PC-9 (cell line): ENCODE results near the gene CCDC170. TPM values are rescaled to one million over a fixed set of nuclear protein-coding genes. Genes with fewer than 3 reads are reported as not detected.

Source experiments
- Bru-seq: library from RNA; stranded (reverse); fragments of 400-500 nt; gene quantifications from one replicate; lab custom pipeline; 2021; lab: Mats Ljungman, UMichigan
- BruChase-seq, 2 experiments: library from RNA; stranded (reverse); fragments of 400-500 nt; gene quantifications; one replicate each; lab custom pipeline; 2021; lab: Mats Ljungman, UMichigan
- BruUV-seq: library from RNA; stranded (reverse); fragments of 400-500 nt; replicated peaks from 2 replicates; lab custom pipeline; 2021; lab: Mats Ljungman, UMichigan
- CTCF ChIA-PET: fragments of 300-600 bp; sonication (Branson Sonifier 250); formaldehyde crosslinking; loops from one replicate; lab custom pipeline; 2022; ENCODE audit warnings: antibody characterized with exemption; lab: Charles Lee
- POLR2A ChIA-PET: fragments of 300-600 bp; sonication (Branson Sonifier 250); formaldehyde crosslinking; loops from one replicate; lab custom pipeline; 2022; ENCODE audit warnings: antibody characterized with exemption; ENCODE audit not compliant: unreplicated experiment; lab: Charles Lee
- DNase-seq, 2 experiments: peaks; one replicate each; pipeline versions ENCODE4 v3.0.0 to v3.0.0-alpha.2; 2015 to 2022; ENCODE audit warnings: mixed read lengths in 1 of 2
- H2AFZ ChIP-seq: fragments of 200-600 bp; sonication (generic); 2 replicates; pipeline ENCODE4 v1.8.1; 2017; ENCODE audit warnings: antibody characterized with exemption
- H3F3A ChIP-seq: fragments of 200-600 bp; sonication (generic); 2 replicates; pipeline ENCODE4 v1.8.1; 2017; ENCODE audit warnings: antibody characterized with exemption, mild to moderate bottlenecking, low read depth; ENCODE audit not compliant: insufficient read depth
- H3K27ac ChIP-seq: fragments of 200-600 bp; sonication (generic); 2 replicates; pipeline ENCODE4 v1.6.1; 2016; ENCODE audit warnings: mixed run types
- H3K27me3 ChIP-seq: fragments of 200-600 bp; sonication (generic); 2 replicates; pipeline ENCODE4 v1.6.1; 2016; ENCODE audit warnings: low read depth, mixed run types; ENCODE audit not compliant: insufficient read depth
- H3K36me3 ChIP-seq: fragments of 200-600 bp; sonication (generic); 2 replicates; pipeline ENCODE4 v1.6.1; 2016; ENCODE audit warnings: low read depth, mixed run types
- H3K4me1 ChIP-seq: fragments of 200-600 bp; sonication (generic); replicated peaks from 2 replicates; pipeline ENCODE4 v1.6.1; 2016; ENCODE audit warnings: mixed run types; ENCODE audit not compliant: insufficient read depth
- H3K4me2 ChIP-seq: fragments of 200-600 bp; sonication (generic); 2 replicates; pipeline ENCODE4 v1.6.1; 2017; ENCODE audit warnings: mixed run types
- H3K4me3 ChIP-seq: fragments of 200-600 bp; sonication (generic); 2 replicates; pipeline ENCODE4 v1.6.1; 2016; ENCODE audit warnings: mixed run types
- H3K79me2 ChIP-seq: fragments of 200-600 bp; sonication (generic); 2 replicates; pipeline ENCODE4 v1.6.1; 2017; ENCODE audit warnings: low read depth, mixed run types
- H3K9me2 ChIP-seq: fragments of 200-600 bp; sonication (generic); 2 replicates; pipeline ENCODE4 v1.8.1; 2017; ENCODE audit warnings: mild to moderate bottlenecking; ENCODE audit not compliant: insufficient read depth
- H3K9me3 ChIP-seq: fragments of 200-600 bp; sonication (generic); 2 replicates; pipeline ENCODE4 v1.8.1; 2016; ENCODE audit warnings: low read depth; ENCODE audit not compliant: insufficient read depth
- H4K20me1 ChIP-seq: fragments of 200-600 bp; sonication (generic); 2 replicates; pipeline ENCODE4 v1.8.1; 2017; ENCODE audit not compliant: insufficient read depth
- CTCF ChIP-seq: fragments of 200-600 bp; sonication (generic); conservative IDR thresholded peaks from 2 replicates; pipeline ENCODE4 v1.6.1; 2017; ENCODE audit warnings: mixed run types, antibody characterized with exemption, mild to moderate bottlenecking, moderate library complexity
- EZH2 ChIP-seq: fragments of 200-600 bp; sonication (generic); IDR thresholded peaks from 2 replicates; pipeline ENCODE4 v1.8.0; 2017; ENCODE audit warnings: antibody characterized with exemption, low read depth
- intact Hi-C: fragments of 100-400 bp; cut with micrococcal nuclease; formaldehyde crosslinking; loops from one replicate; pipeline ENCODE4 v1.10.0; 2022; ENCODE audit not compliant: unreplicated experiment
- long read RNA-seq: library from polyadenylated mRNA; stranded (forward); transcript quantifications from one replicate; pipeline ENCODE4 v2.0.0, GENCODE V29; 2022
- total RNA-seq: library from RNA; stranded (reverse); gene quantifications from 2 replicates; pipeline ENCODE4 v1.2.3, GENCODE V29; 2021

The CCDC170 gene
- total RNA-seq = 0.98 and 1.6 TPM in 2 replicates
- percentile 21 among the genes with signal in this experiment for Bru-seq, nascent RNA
- BruChase-seq, experiment 1, labeled RNA remaining after a 2-hour chase = percentile 24 among the genes with signal in this experiment
- BruChase-seq, experiment 2, labeled RNA remaining after a 6-hour chase = percentile 20 among the genes with signal in this experiment
- long read RNA-seq, full-length matches to known transcripts = 1 of 4 reads
- long read RNA-seq, partial matches to known transcripts = 0 of 4 reads
- long read RNA-seq, other reads (novel, unspliced or antisense) = 3 of 4 reads

GRCh38 chr6:151493804-151494234 is at the start of gene CCDC170:
CCDC170 (plus strand) TSS chr6:151494017; CDS start chr6:151494129, 112 bp downstream.
- Histone ChIP-seq H3K4me1 (peaks cover 6% of the 10 kb centered on the region), H3K27me3 (no peaks in the 10 kb centered on the region), H3F3A (no peaks in the 10 kb centered on the region), H4K20me1 (no peaks in the 10 kb centered on the region), H2AFZ (peak within 1 kb of the TSS; percentile 92), H3K36me3 (no peaks in the 10 kb centered on the region), H3K79me2 (no peaks in the 10 kb centered on the region), H3K4me3 (peak within 1 kb of the TSS; percentile 80), H3K9me3 (no peaks in the 10 kb centered on the region; the same call in 1 of the 2 replicates), H3K4me2 (peak within 1 kb of the TSS; percentile 95), H3K27ac (no peak within 1 kb of the TSS), H3K9me2 (no peaks in the 10 kb centered on the region)
- peak in 1 of 2 experiments; percentile 32 for DNase-seq
- no TSS peak for BruUV-seq
- ChIA-PET CTCF (no interaction called here), POLR2A (no interaction called here)
- TF ChIP-seq CTCF (no peak), EZH2 (no peak)
- intact Hi-C loops = no loop called here

GRCh38 chr6:151445482-151445881 is 48.3 kb upstream of the CCDC170 start:
- H2AFZ ChIP-seq = no peak overlapping the region
- intact Hi-C loops = no loop called here
- BruUV-seq = no TSS peak
- H3K4me3 ChIP-seq = no peak overlapping the region
- no peaks in the 10 kb centered on the region for H3K9me2 ChIP-seq
- H3K4me1 ChIP-seq = peaks cover 11% of the 10 kb centered on the region
- H4K20me1 ChIP-seq = no peaks in the 10 kb centered on the region
- no peaks in the 10 kb centered on the region for H3K9me3 ChIP-seq
- POLR2A ChIA-PET = no interaction called here
- peak overlapping the region; percentile 62 for H3K27ac ChIP-seq
- H3K79me2 ChIP-seq = peaks cover 59% of the 10 kb centered on the region
- TF ChIP-seq EZH2 (no peak), CTCF (no peak)
- peaks cover 8% of the 10 kb centered on the region; the same call in 1 of the 2 replicates for H3K36me3 ChIP-seq
- CTCF ChIA-PET = no interaction called here
- no peak for DNase-seq
- peaks cover 21% of the 10 kb centered on the region for H3F3A ChIP-seq
- H3K27me3 ChIP-seq = no peaks in the 10 kb centered on the region
- no peak overlapping the region for H3K4me2 ChIP-seq

GRCh38 chr6:151447237-151447636 is 46.6 kb upstream of the CCDC170 start:
- intact Hi-C loops = no loop called here

More at GRCh38 chr6:151447237-151447636, 46.6 kb upstream of the CCDC170 start:
- H3K4me3 ChIP-seq = no peak overlapping the region
- no TSS peak for BruUV-seq
- H3K9me3 ChIP-seq = no peaks in the 10 kb centered on the region
- H2AFZ ChIP-seq = no peak overlapping the region
- H3K27me3 ChIP-seq = no peaks in the 10 kb centered on the region
- ChIA-PET CTCF (interaction anchor here (0.6 kb wide), 1 partner anchor 39 kb away, joined by 3 read pairs; no protein-coding TSS in a partner anchor), POLR2A (no interaction called here)
- peaks cover 8% of the 10 kb centered on the region; the same call in 1 of the 2 replicates for H3K36me3 ChIP-seq
- peaks cover 21% of the 10 kb centered on the region for H3F3A ChIP-seq
- H3K79me2 ChIP-seq = peaks cover 60% of the 10 kb centered on the region
- H4K20me1 ChIP-seq = no peaks in the 10 kb centered on the region
- H3K4me2 ChIP-seq = no peak overlapping the region
- H3K4me1 ChIP-seq = peaks cover 11% of the 10 kb centered on the region
- H3K9me2 ChIP-seq = no peaks in the 10 kb centered on the region
- H3K27ac ChIP-seq = no peak overlapping the region
- no peak for TF ChIP-seq CTCF
- no peak for TF ChIP-seq EZH2
- DNase-seq = no peak
